BLaER1 treated with 17β-estradiol and CSF1 and Interleukin-3, amounts not matched to agents 10 nM and 100 nM (cell line): ENCODE data around the gene SHISAL1.
"Not testable (repeated sequence)": the region's sequence is repeated elsewhere in the genome, so short reads cannot be mapped to it uniquely, and the experiment has no call there.

Source experiments
- H3K27ac ChIP-seq, 11 experiments: shearing (Covaris generic); formaldehyde crosslinking; 2 replicates each; pipeline ENCODE4 v1.8.1; 2022
- H3K27me3 ChIP-seq, 11 experiments: shearing (Covaris generic); formaldehyde crosslinking; 2 replicates each; pipeline ENCODE4 v1.8.1; 2022
- H3K36me3 ChIP-seq, 11 experiments: shearing (Covaris generic); formaldehyde crosslinking; 2 replicates each; pipeline ENCODE4 v1.8.1; 2022
- H3K4me1 ChIP-seq, 10 experiments: shearing (Covaris generic); formaldehyde crosslinking; 2 replicates each; pipeline ENCODE4 v1.8.1; 2022
- H3K4me2 ChIP-seq, 11 experiments: shearing (Covaris generic); formaldehyde crosslinking; 2 replicates each; pipeline ENCODE4 v1.8.1; 2022
- H3K4me3 ChIP-seq, 10 experiments: shearing (Covaris generic); formaldehyde crosslinking; 2 replicates each; pipeline ENCODE4 v1.8.1; 2022
- H3K9ac ChIP-seq, 11 experiments: shearing (Covaris generic); formaldehyde crosslinking; 2 replicates each; pipeline ENCODE4 v1.8.1; 2022
- H3K9me3 ChIP-seq, 11 experiments: shearing (Covaris generic); formaldehyde crosslinking; replicated peaks in 1 of 11; 2 replicates each; pipeline ENCODE4 v1.8.1; 2022
- H4K20me1 ChIP-seq, 11 experiments: shearing (Covaris generic); formaldehyde crosslinking; 2 replicates each; pipeline ENCODE4 v1.8.1; 2022
- Cebpa-rat ChIP-seq, 11 experiments: shearing (Covaris generic); IDR thresholded peaks; 2 replicates each; pipeline ENCODE4 v1.8.1; 2022

Gene SHISAL1

GRCh38 chr22:44243761-44244160 is 69.0 kb downstream of the SHISAL1 start:
- no peaks in the 10 kb centered on the region for H3K36me3 ChIP-seq
- H3K4me1 ChIP-seq = peaks cover 0 to 12% (median 9%) of the 10 kb centered on the region in 10 experiments; a peak in 13 of 20 replicates
- TF ChIP-seq Cebpa-rat (IDR thresholded peaks at IDR 0.05) = no peak
- H3K9me3 ChIP-seq = peaks cover 3 to 12% (median 6%) of the 10 kb centered on the region in 11 experiments; a peak in 20 of 22 replicates
- no peak overlapping the region for H3K9ac ChIP-seq
- no peak overlapping the region for H3K27ac ChIP-seq
- H3K4me3 ChIP-seq = no peak overlapping the region
- no peaks in the 10 kb centered on the region for H3K27me3 ChIP-seq
- no peaks in the 10 kb centered on the region for H4K20me1 ChIP-seq
- H3K4me2 ChIP-seq = no peak overlapping the region

- no peak overlapping the region for H3K9ac ChIP-seq
- H3K27me3 ChIP-seq = no peaks in the 10 kb centered on the region
- no peaks in the 10 kb centered on the region for H3K36me3 ChIP-seq
- no peak overlapping the region for H3K4me2 ChIP-seq
- no peak overlapping the region for H3K4me3 ChIP-seq
- no peak overlapping the region for H3K27ac ChIP-seq
- no peak for TF ChIP-seq Cebpa-rat (IDR thresholded peaks at IDR 0.05)
- H3K9me3 ChIP-seq = peaks cover 0 to 7% (median 3%) of the 10 kb centered on the region in 11 experiments; a peak in 3 of 22 replicates
- peaks cover 0 to 12% (median 9%) of the 10 kb centered on the region in 10 experiments; a peak in 13 of 20 replicates for H3K4me1 ChIP-seq
- H4K20me1 ChIP-seq = no peaks in the 10 kb centered on the region
Observed at GRCh38 chr22:44242946-44243724, 69.6 kb downstream of the SHISAL1 start.

GRCh38 chr22:44241121-44241520 is 71.6 kb downstream of the SHISAL1 start:
- H3K4me2 ChIP-seq, H3K4me3 ChIP-seq, H3K9ac ChIP-seq, H4K20me1 ChIP-seq, H3K36me3 ChIP-seq, H3K4me1 ChIP-seq, H3K27ac ChIP-seq, H3K27me3 ChIP-seq: not testable (repeated sequence)
- peaks cover 0 to 15% (median 4%) of the 10 kb centered on the region in 11 experiments; a peak in 6 of 22 replicates for H3K9me3 ChIP-seq

GRCh38 chr22:44237290-44237689 is 75.5 kb downstream of the SHISAL1 start:
- Histone ChIP-seq H3K4me1 (peaks cover 0 to 5% (median 0%) of the 10 kb centered on the region in 10 experiments; a peak in 3 of 20 replicates), H3K9ac (no peak overlapping the region), H3K36me3 (no peaks in the 10 kb centered on the region), H3K27me3 (no peaks in the 10 kb centered on the region), H4K20me1 (no peaks in the 10 kb centered on the region), H3K27ac (no peak overlapping the region), H3K4me2 (no peak overlapping the region), H3K9me3 (peaks cover 0 to 15% (median 4%) of the 10 kb centered on the region in 11 experiments; a peak in 6 of 22 replicates), H3K4me3 (no peak overlapping the region)
- no peak for TF ChIP-seq Cebpa-rat (IDR thresholded peaks at IDR 0.05)

GRCh38 chr22:44234372-44234771 is 78.4 kb downstream of the SHISAL1 start:
- not testable (repeated sequence) for H3K36me3 ChIP-seq, H3K27ac ChIP-seq, H3K4me3 ChIP-seq, H3K9ac ChIP-seq, H3K4me1 ChIP-seq, H3K27me3 ChIP-seq, H3K4me2 ChIP-seq, H4K20me1 ChIP-seq
- H3K9me3 ChIP-seq = peaks cover 2 to 15% (median 7%) of the 10 kb centered on the region in 11 experiments; a peak in 13 of 22 replicates

- H3K27ac ChIP-seq = no peak overlapping the region
- 0 out of 22 replicates have a peak, but pooled peaks cover 0 to 2% (median 0%) of the 10 kb centered on the region in 11 experiments for H3K27me3 ChIP-seq
- no peak overlapping the region for H3K9ac ChIP-seq
- no peak overlapping the region for H3K4me3 ChIP-seq
- no peak overlapping the region for H3K4me2 ChIP-seq
- TF ChIP-seq Cebpa-rat (IDR thresholded peaks at IDR 0.05) = no peak
- H4K20me1 ChIP-seq = no peaks in the 10 kb centered on the region
- H3K36me3 ChIP-seq = no peaks in the 10 kb centered on the region
- peaks cover 12 to 25% (median 18%) of the 10 kb centered on the region in 11 experiments for H3K9me3 ChIP-seq
- H3K4me1 ChIP-seq = no peaks in the 10 kb centered on the region
Observed at GRCh38 chr22:44231233-44231632, 81.5 kb downstream of the SHISAL1 start.

GRCh38 chr22:44229809-44230208 is 82.9 kb downstream of the SHISAL1 start:
- Histone ChIP-seq H3K4me3 (no peak overlapping the region), H3K9me3 (peaks cover 12 to 25% (median 18%) of the 10 kb centered on the region in 11 experiments), H4K20me1 (no peaks in the 10 kb centered on the region), H3K27me3 (peaks cover 0 to 13% (median 0%) of the 10 kb centered on the region in 11 experiments; a peak in 4 of 22 replicates), H3K36me3 (no peaks in the 10 kb centered on the region), H3K9ac (no peak overlapping the region), H3K27ac (no peak overlapping the region), H3K4me2 (no peak overlapping the region), H3K4me1 (no peaks in the 10 kb centered on the region)
- no peak for TF ChIP-seq Cebpa-rat (IDR thresholded peaks at IDR 0.05)

GRCh38 chr22:44229331-44229730 is 83.4 kb downstream of the SHISAL1 start:
- H3K9ac ChIP-seq = no peak overlapping the region
- peaks cover 0 to 13% (median 0%) of the 10 kb centered on the region in 11 experiments; a peak in 4 of 22 replicates for H3K27me3 ChIP-seq
- no peak overlapping the region for H3K27ac ChIP-seq
- no peaks in the 10 kb centered on the region for H3K4me1 ChIP-seq
- peaks cover 12 to 25% (median 18%) of the 10 kb centered on the region in 11 experiments for H3K9me3 ChIP-seq
- no peak overlapping the region for H3K4me3 ChIP-seq
- H4K20me1 ChIP-seq = no peaks in the 10 kb centered on the region
- H3K4me2 ChIP-seq = no peak overlapping the region
- H3K36me3 ChIP-seq = no peaks in the 10 kb centered on the region
- no peak for TF ChIP-seq Cebpa-rat (IDR thresholded peaks at IDR 0.05)

- H4K20me1 ChIP-seq = no peaks in the 10 kb centered on the region; a peak in 1 of 22 replicates
- H3K9me3 ChIP-seq = peaks cover 12 to 25% (median 18%) of the 10 kb centered on the region in 11 experiments
- H3K9ac ChIP-seq = no peak overlapping the region
- H3K4me3 ChIP-seq = no peak overlapping the region
- H3K4me1 ChIP-seq = peaks cover 0 to 17% (median 10%) of the 10 kb centered on the region in 10 experiments; a peak in 11 of 20 replicates
- no peaks in the 10 kb centered on the region for H3K36me3 ChIP-seq
- no peak for TF ChIP-seq Cebpa-rat (IDR thresholded peaks at IDR 0.05)
- H3K27ac ChIP-seq = no peak overlapping the region
- no peak overlapping the region for H3K4me2 ChIP-seq
- H3K27me3 ChIP-seq = peaks cover 0 to 22% (median 0%) of the 10 kb centered on the region in 11 experiments; a peak in 7 of 22 replicates
Observed at GRCh38 chr22:44225812-44226211, 86.9 kb downstream of the SHISAL1 start.
